T-cell (primary cell): Measurements from ENCODE around the gene SUSD3. TPM values are rescaled to one million over a fixed set of nuclear protein-coding genes. Genes with fewer than 3 reads are reported as not detected.

Source experiments
- ATAC-seq, 4 experiments: fragments of 200-7000 bp in 3 of 4; fragments of 150-1000 bp in 1 of 4; cut with Tn5 transposase; replicated peaks in 1 of 4; 1 replicate in 3 of 4; 2 replicates in 1 of 4; pipeline ENCODE4 v1.10.0; 2021; ENCODE audit warnings: moderate library complexity in 3 of 4, mild to moderate bottlenecking in 2 of 4, moderate number of reproducible peaks in 1 of 4
- CTCF ChIA-PET, 2 donors: fragments of 300-600 bp; sonication (Branson Sonifier 250); formaldehyde crosslinking; loops; one replicate each; lab custom pipeline; 2022; ENCODE audit warnings: antibody characterized with exemption in 2 of 2; lab: Charles Lee
- POLR2A ChIA-PET, 2 donors: fragments of 300-600 bp; sonication (Branson Sonifier 250); formaldehyde crosslinking; loops; one replicate each; lab custom pipeline; 2022; ENCODE audit warnings: antibody characterized with exemption in 2 of 2; lab: Charles Lee
- DNase-seq, 35 experiments: peaks; one replicate each; pipeline versions ENCODE4 v3.0.0 to v3.0.0-alpha.2; 2013 to 2023
- H3K27ac ChIP-seq: one replicate; pipeline ENCODE4 v1.5.1; 2013; ENCODE audit warnings: low read length
- H3K27me3 ChIP-seq, 2 experiments: replicated peaks in 1 of 2; 1 replicate in 1 of 2; 2 replicates in 1 of 2; pipeline versions ENCODE4 v1.6.1 to v1.7.0; 2013; ENCODE audit warnings: low read length in 1 of 2, mixed read lengths in 1 of 2; ENCODE audit not compliant: control insufficient read depth in 2 of 2, insufficient read depth in 2 of 2; ENCODE audit errors: extremely low read depth in 1 of 2
- H3K36me3 ChIP-seq, 2 donors: 1 replicate in 1 of 2; 2 replicates in 1 of 2; pipeline versions ENCODE4 v1.6.1 to v1.7.0; 2013; ENCODE audit warnings: low read length in 1 of 2; ENCODE audit not compliant: control insufficient read depth in 2 of 2, insufficient read depth in 1 of 2; ENCODE audit errors: extremely low read depth in 1 of 2
- H3K4me1 ChIP-seq, 2 experiments: 1 replicate in 1 of 2; 2 replicates in 1 of 2; pipeline versions ENCODE4 v1.6.1 to v1.7.0; 2013; ENCODE audit warnings: low read length in 2 of 2, mixed read lengths in 1 of 2; ENCODE audit not compliant: insufficient read depth in 2 of 2, control insufficient read depth in 1 of 2; ENCODE audit errors: extremely low read depth in 1 of 2
- H3K4me3 ChIP-seq, 2 donors: 1 replicate in 1 of 2; 2 replicates in 1 of 2; pipeline versions ENCODE4 v1.5.1 to v1.7.0; 2013; ENCODE audit warnings: mild to moderate bottlenecking in 2 of 2, low read length in 1 of 2, moderate library complexity in 1 of 2; ENCODE audit not compliant: control insufficient read depth in 1 of 2; ENCODE audit errors: extremely low read depth in 1 of 2
- H3K9me3 ChIP-seq: 2 replicates; pipeline ENCODE4 v1.7.0; 2013
- H3K27ac Mint-ChIP-seq, 2 donors: one replicate each; pipeline ENCODE4 v1.8.0; 2020 to 2021; ENCODE audit warnings: mild to moderate bottlenecking in 2 of 2, mixed read lengths in 2 of 2
- H3K27me3 Mint-ChIP-seq, 2 donors: one replicate each; pipeline ENCODE4 v1.8.0; 2021 to 2022; ENCODE audit warnings: mixed read lengths in 2 of 2
- H3K36me3 Mint-ChIP-seq: one replicate; pipeline ENCODE4 v1.8.0; 2021; ENCODE audit warnings: mixed read lengths
- H3K4me1 Mint-ChIP-seq, 3 donors: one replicate each; pipeline ENCODE4 v1.8.0; 2020 to 2022; ENCODE audit warnings: mixed read lengths in 3 of 3, mild to moderate bottlenecking in 1 of 3
- H3K4me3 Mint-ChIP-seq, 3 donors: one replicate each; pipeline ENCODE4 v1.8.0; 2020 to 2022; ENCODE audit warnings: mild to moderate bottlenecking in 3 of 3, mixed read lengths in 3 of 3, moderate library complexity in 3 of 3
- H3K9me3 Mint-ChIP-seq, 3 donors: one replicate each; pipeline ENCODE4 v1.8.0; 2020 to 2022; ENCODE audit warnings: mixed read lengths in 3 of 3
- WGBS: methylation state at CpG from one replicate; pipeline ENCODE4 v1.1.5; 2013; ENCODE audit warnings: missing lambda C conversion rate; ENCODE audit not compliant: insufficient coverage; 5-methylcytosine and 5-hydroxymethylcytosine counted together
- total RNA-seq, 35 experiments: library from RNA in 6 of 35; stranded (reverse) in 6 of 35; fragments of 120-200 nt in 1 of 35; gene quantifications; one replicate each; pipeline versions ENCODE4 v1.2.1 to v1.2.4 and lab custom pipeline; 2013 to 2026

The SUSD3 gene
- total RNA-seq, 5 donors from 2014 or later (not counting 1 experiment from before 2014, with no cell fraction given), result 39.6 to 79.2 (median 71.2) TPM

DNA sequence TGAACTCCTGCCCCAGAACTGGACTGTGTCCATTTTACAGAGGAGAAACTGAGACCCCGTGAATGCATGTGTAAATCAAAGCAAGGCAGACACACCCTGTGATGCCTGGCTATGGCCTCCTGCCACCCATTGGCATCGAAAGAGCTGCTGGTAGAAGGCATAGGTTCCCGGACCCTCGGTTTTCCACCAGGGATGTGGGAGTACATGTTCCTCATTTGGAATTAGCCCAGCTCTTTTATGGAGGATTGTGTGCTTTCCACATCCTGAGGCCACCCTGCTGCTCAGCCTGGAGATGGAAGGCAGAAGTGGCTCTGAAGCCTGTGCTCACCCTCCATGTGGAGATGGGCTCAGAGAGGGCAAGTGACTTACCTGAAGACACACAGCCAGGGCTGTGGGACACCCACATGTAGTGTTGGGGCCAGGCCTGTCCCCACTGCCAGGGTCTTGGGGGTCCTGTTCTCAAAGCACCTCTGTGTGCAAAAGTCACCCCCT is 2.8 kb downstream of the SUSD3 start:
- H3K27me3 ChIP-seq, result no peaks in the 10 kb centered on the region
- H3K9me3 Mint-ChIP-seq, result no peaks in the 10 kb centered on the region
- peak overlapping the region; percentile 83 for H3K27ac ChIP-seq
- H3K4me1 Mint-ChIP-seq, result peaks cover 83 to 89% (median 88%) of the 10 kb centered on the region in 3 donors
- ChIA-PET POLR2A (interaction anchor here in 1 of 2 donors (0.9 kb wide), 1 partner anchor 33 kb away, joined by 5 read pairs; no protein-coding TSS in a partner anchor), CTCF (interaction anchor here (0.5 to 1.1 kb wide), 2 partner anchors 11 to 33 kb away, joined by 5 to 7 read pairs; no protein-coding TSS in a partner anchor)
- peak overlapping the region; percentile 78 to 88 for H3K4me3 ChIP-seq
- peak overlapping the region; percentile 92 to 93 (median 93) for H3K4me3 Mint-ChIP-seq
- H3K36me3 ChIP-seq, result peaks cover 5 to 17% of the 10 kb centered on the region in 2 donors
- no peak for DNase-seq
- peaks cover 48 to 91% of the 10 kb centered on the region in 2 experiments for H3K4me1 ChIP-seq
- no peak for ATAC-seq
- H3K9me3 ChIP-seq, result no peaks in the 10 kb centered on the region
- WGBS, result 96% methylated on average over 4 of the region's 4 CpGs
- H3K36me3 Mint-ChIP-seq, result peaks cover 24% of the 10 kb centered on the region
- H3K27me3 Mint-ChIP-seq, result no peaks in the 10 kb centered on the region
- H3K27ac Mint-ChIP-seq, result peak overlapping the region; percentile 99 to 100

DNA sequence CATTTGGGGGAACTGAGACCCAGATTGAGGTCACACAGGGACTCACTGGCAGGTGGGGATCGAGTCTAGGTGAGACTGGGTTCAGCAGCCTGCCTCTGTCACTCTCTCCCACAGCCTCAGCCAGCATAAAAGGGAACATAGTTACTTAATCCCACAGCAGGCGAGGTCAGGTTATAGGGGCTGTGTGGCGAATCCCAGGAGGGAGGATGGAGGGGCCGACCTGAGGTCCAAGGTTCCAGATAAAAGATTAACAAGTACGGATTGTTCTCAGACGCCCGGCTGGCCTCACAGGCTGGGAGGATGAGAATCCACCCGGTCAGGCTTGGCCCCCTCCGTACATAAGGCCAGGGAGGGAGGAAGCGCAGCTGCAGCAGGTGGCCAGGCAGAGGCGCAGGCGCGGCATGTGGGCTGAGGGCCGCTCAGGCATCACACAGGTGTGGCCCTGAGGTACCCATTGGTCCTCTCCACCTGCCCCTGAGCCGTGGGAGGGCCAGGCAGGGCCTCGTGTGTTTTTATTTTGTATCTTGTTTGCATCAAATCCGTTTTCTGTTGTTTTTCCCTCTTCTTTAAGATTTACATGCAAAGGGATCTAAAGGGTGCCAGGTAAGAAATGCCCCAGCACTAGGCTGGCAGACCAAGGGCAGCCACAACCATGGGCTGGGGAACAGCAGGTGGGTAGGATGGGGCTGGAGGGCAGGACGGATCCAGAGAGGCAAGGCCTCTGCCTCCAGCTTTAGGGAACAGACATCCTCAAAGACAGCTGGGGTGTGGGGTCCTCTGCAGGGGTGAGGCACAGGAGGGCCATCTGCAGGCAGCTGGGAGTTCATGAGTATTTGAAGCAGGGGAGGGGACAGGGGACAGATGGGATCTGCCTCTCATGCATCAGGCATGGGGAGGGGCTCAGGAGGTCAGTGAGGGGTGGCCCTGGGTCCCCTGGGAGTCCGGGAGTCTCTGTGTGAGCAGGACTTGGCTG is 3.6 kb downstream of the SUSD3 start:
- ChIA-PET CTCF (interaction anchor here (0.5 to 0.6 kb wide), 2 partner anchors 34 to 100 kb away, joined by 3 to 4 read pairs; no protein-coding TSS in a partner anchor), POLR2A (interaction anchor here in 1 of 2 donors (0.7 to 0.9 kb wide), 2 partner anchors 34 to 511 kb away, joined by 3 to 5 read pairs; no protein-coding TSS in a partner anchor)
- no peaks in the 10 kb centered on the region for H3K9me3 Mint-ChIP-seq
- no peaks in the 10 kb centered on the region for H3K9me3 ChIP-seq
- DNase-seq (peak in 5 of 35 experiments; percentile 29 to 41 (median 36)), ATAC-seq (no peak)
- peak overlapping the region; percentile 92 to 93 (median 93) for H3K4me3 Mint-ChIP-seq
- H3K4me1 ChIP-seq, result peaks cover 48 to 95% of the 10 kb centered on the region in 2 experiments
- H3K27ac Mint-ChIP-seq, result peak overlapping the region; percentile 99 to 100
- peak overlapping the region; percentile 78 to 88 for H3K4me3 ChIP-seq
- peaks cover 5 to 17% of the 10 kb centered on the region in 2 donors for H3K36me3 ChIP-seq
- peaks cover 86 to 91% (median 91%) of the 10 kb centered on the region in 3 donors for H3K4me1 Mint-ChIP-seq
- WGBS, result 47% methylated on average over 12 of the region's 19 CpGs
- H3K27me3 ChIP-seq, result no peaks in the 10 kb centered on the region
- no peaks in the 10 kb centered on the region for H3K27me3 Mint-ChIP-seq
- peak overlapping the region; percentile 83 for H3K27ac ChIP-seq
- peaks cover 29% of the 10 kb centered on the region for H3K36me3 Mint-ChIP-seq

DNA sequence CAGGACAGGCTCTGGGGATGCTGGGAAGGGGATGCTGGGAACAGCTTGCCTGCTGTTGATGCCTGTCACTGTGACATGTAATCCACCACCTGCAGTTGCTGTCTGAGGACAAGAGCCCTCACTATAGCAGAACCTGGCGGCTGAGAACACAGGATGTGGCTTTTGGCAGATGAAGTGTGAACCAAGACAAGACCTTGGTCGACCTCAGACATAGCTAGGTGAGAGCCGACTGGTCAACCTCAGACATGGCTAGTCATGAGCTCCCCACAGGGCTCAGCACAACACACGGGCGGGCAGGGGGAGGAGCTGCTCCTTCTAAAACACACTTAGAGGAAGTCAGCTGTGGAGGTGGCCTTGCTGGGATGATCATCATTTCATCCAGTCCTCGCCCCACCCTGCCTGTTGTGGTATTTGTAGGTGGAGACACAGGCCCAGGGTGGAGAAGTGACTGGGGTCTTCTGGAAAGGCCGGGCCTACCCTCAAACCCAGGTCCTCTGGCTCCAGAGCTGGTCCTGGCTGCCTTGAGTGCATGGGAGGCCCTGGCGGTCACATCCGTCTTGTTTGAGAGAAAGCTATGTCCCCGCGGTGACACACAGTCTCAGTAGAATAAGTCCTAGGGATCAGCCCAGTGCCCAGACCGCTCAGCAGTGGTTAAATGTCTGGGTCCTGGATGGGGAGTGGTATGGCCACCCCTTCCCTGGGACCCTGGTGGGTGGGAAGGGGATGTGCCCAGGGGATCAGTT is 6.1 kb downstream of the SUSD3 start:
- ATAC-seq (peak; percentile 89 to 93 (median 90)), DNase-seq (peak; percentile 75 to 96 (median 90))
- H3K4me1 ChIP-seq, result peaks cover 47 to 80% of the 10 kb centered on the region in 2 experiments
- WGBS, result 30% methylated on average over 8 of the region's 12 CpGs
- H3K27ac Mint-ChIP-seq, result peak overlapping the region; percentile 99 to 100
- H3K36me3 ChIP-seq, result peaks cover 7 to 28% of the 10 kb centered on the region in 2 donors
- H3K27me3 ChIP-seq, result no peaks in the 10 kb centered on the region
- peaks cover 95 to 99% (median 97%) of the 10 kb centered on the region in 3 donors for H3K4me1 Mint-ChIP-seq
- H3K9me3 ChIP-seq, result no peaks in the 10 kb centered on the region
- no peaks in the 10 kb centered on the region for H3K27me3 Mint-ChIP-seq
- ChIA-PET POLR2A (interaction anchor here (0.6 to 1.2 kb wide), 3 partner anchors 36 to 250 kb away, joined by 3 to 6 read pairs (median 4); partner anchors contain the start of gene NINJ1 (in 1 of the 2)), CTCF (interaction anchor here (0.6 to 1.5 kb wide), 18 partner anchors 10 to 502 kb away, joined by 3 to 12 read pairs (median 3); no protein-coding TSS in a partner anchor)
- H3K36me3 Mint-ChIP-seq, result peaks cover 46% of the 10 kb centered on the region
- no peaks in the 10 kb centered on the region for H3K9me3 Mint-ChIP-seq
- peak overlapping the region; percentile 82 to 92 (median 86) for H3K4me3 Mint-ChIP-seq
- H3K4me3 ChIP-seq, result peak overlapping the region; percentile 40 to 42
- peak overlapping the region; percentile 83 for H3K27ac ChIP-seq

DNA sequence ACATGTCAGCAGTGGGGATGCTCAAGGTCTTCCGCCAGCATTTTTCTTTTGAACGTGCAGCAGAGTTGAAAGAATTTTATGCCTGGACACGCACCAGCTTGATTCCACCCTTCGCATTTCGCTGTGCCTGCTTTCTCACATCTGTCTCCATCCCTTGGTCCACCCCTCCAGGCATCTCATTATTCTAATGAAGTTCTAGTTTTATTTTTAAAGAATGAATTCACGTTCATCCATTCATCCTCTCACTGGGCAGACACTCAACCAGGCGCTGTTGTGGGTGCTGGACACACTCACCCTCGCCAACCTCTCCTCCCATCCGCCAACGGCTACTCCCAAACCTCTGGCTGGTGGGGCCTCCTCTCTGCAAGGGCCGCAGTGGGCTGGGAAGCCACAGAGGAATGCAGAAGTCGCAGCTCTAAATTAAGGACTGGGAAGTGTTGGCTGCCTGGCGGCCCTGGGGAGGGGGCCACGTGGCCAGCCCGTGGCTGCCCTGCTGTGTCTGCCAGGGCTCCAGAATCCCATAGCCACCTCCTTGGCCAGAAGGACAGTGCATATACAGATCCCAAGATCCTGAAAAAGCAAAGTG is 6.7 kb downstream of the SUSD3 start:
- Mint-ChIP-seq H3K36me3 (peaks cover 46% of the 10 kb centered on the region), H3K9me3 (no peaks in the 10 kb centered on the region)

DNA sequence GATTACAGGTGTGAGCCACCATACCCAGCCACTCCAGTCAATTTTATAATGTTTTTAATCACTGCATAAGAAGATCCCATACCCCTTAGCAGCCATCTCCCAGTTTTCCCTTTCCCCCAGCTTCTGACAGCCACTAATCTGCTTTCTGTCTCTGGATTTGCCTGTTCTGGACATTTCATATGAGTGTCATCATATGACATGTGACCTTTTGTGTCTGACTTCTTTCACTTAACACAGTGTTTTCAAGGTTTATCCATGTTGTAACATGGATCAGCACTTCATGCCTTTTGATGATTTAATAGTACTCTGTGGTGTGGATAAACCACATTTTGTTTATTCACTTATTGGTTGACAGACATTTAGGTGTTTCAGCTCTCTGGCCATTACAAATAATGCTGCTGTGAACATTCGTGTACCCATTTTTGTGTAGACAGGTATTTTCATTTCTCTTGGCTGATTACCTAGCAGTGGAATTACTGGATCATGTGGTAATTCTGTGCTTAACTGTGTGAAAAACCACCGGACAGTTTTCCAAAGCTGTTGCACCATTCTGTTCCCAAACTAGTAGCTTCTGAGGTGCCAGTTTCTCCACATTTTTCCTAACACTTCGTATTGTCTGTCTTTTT is 8.6 kb downstream of the SUSD3 start:
- no peak for ATAC-seq
- Histone ChIP-seq H3K9me3 (no peaks in the 10 kb centered on the region), H3K4me3 (no peak overlapping the region), H3K36me3 (peaks cover 9 to 46% of the 10 kb centered on the region in 2 donors), H3K27me3 (no peaks in the 10 kb centered on the region), H3K27ac (peak overlapping the region; percentile 12), H3K4me1 (peaks cover 29 to 71% of the 10 kb centered on the region in 2 experiments)
- Mint-ChIP-seq H3K4me1 (peaks cover 89 to 97% (median 94%) of the 10 kb centered on the region in 3 donors), H3K36me3 (peaks cover 55% of the 10 kb centered on the region), H3K9me3 (no peaks in the 10 kb centered on the region), H3K4me3 (peak overlapping the region in 2 of 3 donors; percentile 11 to 92), H3K27me3 (no peaks in the 10 kb centered on the region), H3K27ac (peak overlapping the region; percentile 90 to 100)
- DNase-seq, result no peak
- no CpG with 5 or more reads among the region's 3 CpGs for WGBS
- POLR2A ChIA-PET, result interaction anchor here in 1 of 2 donors (0.6 kb wide), 1 partner anchor 51 kb away, joined by 3 read pairs; no protein-coding TSS in a partner anchor
- CTCF ChIA-PET, result no interaction called here

More for the DNA sequence above, 6.7 kb downstream of the SUSD3 start:
- WGBS, result 70% methylated on average over 7 of the region's 15 CpGs
- no peaks in the 10 kb centered on the region for H3K27me3 ChIP-seq
- peaks cover 43 to 75% of the 10 kb centered on the region in 2 experiments for H3K4me1 ChIP-seq
- peaks cover 92 to 98% (median 97%) of the 10 kb centered on the region in 3 donors for H3K4me1 Mint-ChIP-seq
- ChIA-PET CTCF (interaction anchor here (0.6 to 1.5 kb wide), 13 partner anchors 11 to 111 kb away, joined by 3 to 12 read pairs (median 3); no protein-coding TSS in a partner anchor), POLR2A (interaction anchor here (0.6 to 1.2 kb wide), 4 partner anchors 37 to 395 kb away, joined by 3 to 6 read pairs (median 4); partner anchors contain the start of gene NINJ1 (in 1 of the 2))
- no peak for DNase-seq
- H3K4me3 ChIP-seq, result peak overlapping the region; percentile 40 to 42
- H3K27ac Mint-ChIP-seq, result peak overlapping the region; percentile 99 to 100
- H3K9me3 ChIP-seq, result no peaks in the 10 kb centered on the region
- H3K4me3 Mint-ChIP-seq, result peak overlapping the region; percentile 82 to 92 (median 86)
- no peak for ATAC-seq
- H3K36me3 ChIP-seq, result peaks cover 7 to 30% of the 10 kb centered on the region in 2 donors
- peak overlapping the region; percentile 83 for H3K27ac ChIP-seq
- no peaks in the 10 kb centered on the region for H3K27me3 Mint-ChIP-seq
